ENCODE measurements around the gene RACGAP1.

GRCh38 chr12:50065726-50066310, 40.5 kb upstream of the RACGAP1 start:
- no peak for TF ChIP-seq GATA3 (IDR thresholded peaks at IDR 0.05; ENCODE audit: low read depth, low read length)
- TF ChIP-seq GATA2 (IDR thresholded peaks at IDR 0.05; ENCODE audit: low read depth, low read length) = no peak

Measured in SH-SY5Y (cell line).